ENCODE results near the gene HOXC4. TPM values are rescaled to one million over a fixed set of nuclear protein-coding genes. Genes with fewer than 3 reads are reported as not detected.
"Not testable (repeated sequence)": the region's sequence is repeated elsewhere in the genome, so short reads cannot be mapped to it uniquely, and the experiment has no call there.

Gene HOXC4
- total RNA-seq, 2 donors from 2014 or later: 0.20 TPM; not detected in 1

DNA sequence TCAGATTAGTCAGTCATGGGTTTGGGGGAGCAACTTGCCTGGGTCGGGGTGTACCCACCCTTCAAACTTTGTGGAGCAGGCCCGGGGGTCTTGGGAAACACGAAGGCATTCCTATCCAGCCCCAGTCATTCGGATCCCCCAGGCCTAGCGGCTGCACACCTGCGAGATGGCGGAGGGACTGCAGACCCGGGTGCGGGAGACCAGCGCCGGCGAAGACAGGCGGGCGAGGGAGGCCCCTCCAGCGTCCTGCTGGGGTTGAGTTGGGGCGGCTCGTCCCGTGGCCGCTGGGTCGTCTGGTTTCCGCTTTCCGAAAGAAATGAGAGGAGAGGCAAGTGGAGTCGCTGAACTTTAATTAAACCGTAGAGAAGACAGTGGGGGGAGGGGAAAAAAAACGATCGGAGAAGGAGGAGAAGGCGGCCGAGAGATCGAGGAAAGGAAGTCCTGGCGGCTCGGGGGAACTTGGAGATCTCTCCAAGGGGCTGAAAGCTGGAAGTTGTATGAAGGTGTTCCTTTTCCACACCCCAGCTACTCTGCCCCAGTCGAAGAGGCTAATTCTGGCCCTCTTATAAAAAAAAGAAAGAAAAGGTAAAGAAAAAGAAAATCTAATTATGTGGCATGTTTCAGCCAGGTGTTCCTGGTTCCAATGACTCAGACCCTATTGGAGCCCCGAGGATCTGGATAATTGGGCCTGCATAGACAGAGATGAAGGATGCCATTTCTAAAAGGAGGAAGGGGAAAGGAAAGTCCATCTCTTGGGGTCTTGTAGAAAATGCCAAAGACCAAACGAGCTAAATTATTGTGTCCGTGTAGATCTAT is 28.2 kb downstream of the HOXC4 start:
- not testable (repeated sequence) for H3K27ac ChIP-seq; H3K36me3 ChIP-seq; DNase-seq (ENCODE audit: low spot score); H3K27me3 ChIP-seq; H3K4me1 ChIP-seq; H3K9me3 ChIP-seq
- H3K4me3 ChIP-seq: peak overlapping the region in 1 of 2 donors; percentile 11

DNA sequence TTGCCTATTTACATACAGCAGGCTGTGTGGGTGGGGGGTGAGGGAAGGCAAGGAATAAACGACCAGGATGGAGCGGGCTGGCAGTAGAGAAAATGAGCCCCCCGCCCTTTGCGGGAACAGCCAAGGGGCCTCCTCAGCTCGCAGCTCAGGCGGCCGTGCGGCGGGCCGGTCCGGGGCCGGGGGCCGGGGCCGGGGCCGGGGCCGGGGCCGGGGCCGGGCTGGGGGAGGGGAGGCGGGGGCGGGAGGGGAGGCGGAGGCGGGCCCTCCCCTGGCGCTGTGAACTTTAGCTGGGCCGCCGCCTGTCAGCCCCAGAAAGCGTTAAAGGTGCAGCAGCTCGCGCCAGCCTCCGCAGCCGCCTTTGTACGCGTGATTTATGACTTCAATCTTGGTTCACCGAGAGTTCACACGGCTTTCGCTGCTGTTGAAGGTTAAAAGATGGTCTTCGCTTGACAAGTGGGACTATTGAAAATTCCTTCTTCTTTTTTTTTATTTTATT is 28.8 kb downstream of the HOXC4 start:
- TF ChIP-seq, protein P1, sequence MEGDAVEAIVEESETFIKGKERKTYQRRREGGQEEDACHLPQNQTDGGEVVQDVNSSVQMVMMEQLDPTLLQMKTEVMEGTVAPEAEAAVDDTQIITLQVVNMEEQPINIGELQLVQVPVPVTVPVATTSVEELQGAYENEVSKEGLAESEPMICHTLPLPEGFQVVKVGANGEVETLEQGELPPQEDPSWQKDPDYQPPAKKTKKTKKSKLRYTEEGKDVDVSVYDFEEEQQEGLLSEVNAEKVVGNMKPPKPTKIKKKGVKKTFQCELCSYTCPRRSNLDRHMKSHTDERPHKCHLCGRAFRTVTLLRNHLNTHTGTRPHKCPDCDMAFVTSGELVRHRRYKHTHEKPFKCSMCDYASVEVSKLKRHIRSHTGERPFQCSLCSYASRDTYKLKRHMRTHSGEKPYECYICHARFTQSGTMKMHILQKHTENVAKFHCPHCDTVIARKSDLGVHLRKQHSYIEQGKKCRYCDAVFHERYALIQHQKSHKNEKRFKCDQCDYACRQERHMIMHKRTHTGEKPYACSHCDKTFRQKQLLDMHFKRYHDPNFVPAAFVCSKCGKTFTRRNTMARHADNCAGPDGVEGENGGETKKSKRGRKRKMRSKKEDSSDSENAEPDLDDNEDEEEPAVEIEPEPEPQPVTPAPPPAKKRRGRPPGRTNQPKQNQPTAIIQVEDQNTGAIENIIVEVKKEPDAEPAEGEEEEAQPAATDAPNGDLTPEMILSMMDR (IDR thresholded peaks at IDR 0.05): no peak
- H3K27ac ChIP-seq: no peak overlapping the region
- DNase-seq (ENCODE audit: low spot score): no peak
- no peaks in the 10 kb centered on the region for H3K36me3 ChIP-seq
- no peaks in the 10 kb centered on the region for H3K27me3 ChIP-seq
- H3K9me3 ChIP-seq: no peaks in the 10 kb centered on the region
- peaks cover 0 to 4% of the 10 kb centered on the region in 2 donors for H3K4me1 ChIP-seq
- H3K4me3 ChIP-seq: peak overlapping the region in 1 of 2 donors; percentile 6

DNA sequence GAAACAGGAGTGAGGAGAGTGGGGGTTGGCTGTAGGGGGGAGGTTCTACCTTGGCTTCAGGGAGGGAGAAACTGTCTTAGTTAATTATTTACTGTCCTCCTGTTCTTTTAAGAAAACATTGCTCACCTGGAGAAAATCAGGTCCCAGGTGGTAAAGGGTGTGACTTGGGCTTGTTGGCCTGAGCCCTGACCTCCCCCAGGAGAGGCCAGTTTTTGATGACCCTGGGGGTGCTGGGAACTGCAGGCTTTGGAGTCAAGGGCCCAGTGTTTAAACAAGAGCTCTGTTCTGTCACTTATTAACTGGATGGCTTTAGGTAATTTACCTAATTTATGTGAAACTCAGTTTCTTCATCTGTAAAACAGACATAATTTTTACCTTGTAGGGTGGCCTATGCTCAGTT is 34.4 kb downstream of the HOXC4 start:
- not testable (repeated sequence) for H3K4me1 ChIP-seq; H3K4me3 ChIP-seq; H3K27me3 ChIP-seq; DNase-seq (ENCODE audit: low spot score); H3K36me3 ChIP-seq; H3K27ac ChIP-seq; H3K9me3 ChIP-seq

DNA sequence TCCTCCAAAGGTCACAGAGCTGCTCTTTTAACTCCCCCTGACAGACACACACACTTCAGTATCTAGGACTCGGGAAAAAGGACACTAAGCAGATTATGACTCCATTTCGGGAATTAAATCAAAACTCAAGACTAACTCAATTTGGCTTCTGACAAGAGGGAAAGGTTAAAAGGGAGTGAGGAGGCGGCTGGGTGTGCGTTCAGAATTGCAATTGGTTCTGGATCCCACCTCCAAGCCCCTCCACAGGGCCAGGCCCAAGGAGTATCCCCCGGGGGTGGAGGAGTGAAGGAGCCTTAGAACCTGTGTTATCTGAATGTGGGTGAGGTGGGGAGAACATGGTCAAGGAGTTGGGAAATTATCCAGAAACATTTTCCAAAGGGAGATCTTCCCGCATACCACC is 35.8 kb downstream of the HOXC4 start:
- H3K27ac ChIP-seq; DNase-seq (ENCODE audit: low spot score); H3K4me1 ChIP-seq: not testable (repeated sequence)

DNA sequence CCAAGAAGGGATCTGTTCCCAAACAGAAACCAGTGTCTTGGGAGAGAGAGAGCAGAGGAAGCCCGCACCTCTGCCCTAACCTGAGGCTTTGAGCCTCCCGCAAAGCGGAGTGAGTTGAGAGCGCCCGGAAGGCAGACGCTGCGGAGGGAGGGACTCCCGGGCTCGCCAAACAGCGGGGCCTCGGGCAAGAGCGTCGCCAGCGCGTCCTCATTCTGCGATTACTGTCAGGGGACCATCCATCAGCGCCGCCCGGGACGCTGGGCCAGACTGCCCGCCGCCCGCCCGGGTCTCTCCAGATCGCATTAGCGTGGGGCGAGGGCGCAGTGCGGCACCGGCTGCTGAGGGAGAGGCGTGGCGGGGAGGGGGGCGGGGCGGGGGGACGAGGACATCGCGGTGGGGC is 36.7 kb downstream of the HOXC4 start:
- not testable (repeated sequence) for H3K36me3 ChIP-seq; H3K4me1 ChIP-seq; H3K27me3 ChIP-seq; H3K9me3 ChIP-seq; DNase-seq (ENCODE audit: low spot score); H3K27ac ChIP-seq
- peak overlapping the region in 1 of 2 donors; percentile 28 for H3K4me3 ChIP-seq

More for the DNA sequence above, 35.8 kb downstream of the HOXC4 start:
- H3K36me3 ChIP-seq, H3K9me3 ChIP-seq, H3K4me3 ChIP-seq, H3K27me3 ChIP-seq: not testable (repeated sequence)

DNA sequence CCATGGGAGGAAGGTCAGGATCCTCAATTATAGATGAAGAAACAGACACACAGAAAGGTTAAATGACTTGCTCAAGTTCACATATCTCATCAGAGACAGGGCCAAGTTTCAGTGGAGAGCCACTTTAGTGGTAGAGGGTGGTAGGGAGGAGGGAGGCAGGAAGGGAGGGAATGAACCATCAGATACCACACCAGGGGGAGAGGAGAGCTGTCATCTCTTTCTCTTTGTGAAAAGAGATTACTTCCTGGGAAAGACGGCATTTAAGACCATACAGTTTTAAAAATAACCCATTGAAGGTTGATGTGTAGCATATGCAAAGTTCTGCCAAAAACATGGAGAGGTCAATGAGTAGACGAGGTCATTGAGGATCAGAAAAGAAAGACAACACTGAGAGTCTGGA is 39.3 kb downstream of the HOXC4 start:
- DNase-seq (ENCODE audit: low spot score); H3K27me3 ChIP-seq; H3K9me3 ChIP-seq; H3K4me3 ChIP-seq; H3K27ac ChIP-seq; H3K36me3 ChIP-seq; H3K4me1 ChIP-seq: not testable (repeated sequence)

DNA sequence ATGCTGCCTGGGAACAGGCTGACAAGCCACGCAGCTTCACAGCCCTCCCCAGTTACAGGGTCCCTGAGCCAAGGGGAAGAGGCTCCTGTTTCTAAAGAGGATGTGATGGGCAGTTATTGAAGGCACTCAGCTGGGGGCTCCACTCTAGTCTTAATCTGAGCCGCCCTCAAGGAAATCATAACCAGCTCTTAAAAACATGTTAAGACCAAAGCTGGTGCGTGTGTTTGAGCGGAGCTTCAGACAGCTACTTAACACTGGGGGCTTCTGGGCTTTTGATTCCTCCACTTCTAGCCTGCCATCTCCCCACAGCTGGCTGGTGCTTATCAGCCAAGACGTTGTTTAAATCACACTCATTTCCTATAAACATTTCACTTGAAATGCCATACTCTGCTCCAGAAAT is 42.3 kb downstream of the HOXC4 start:
- H3K9me3 ChIP-seq; H3K4me1 ChIP-seq; DNase-seq (ENCODE audit: low spot score); H3K27me3 ChIP-seq; H3K27ac ChIP-seq; H3K4me3 ChIP-seq; H3K36me3 ChIP-seq: not testable (repeated sequence)

DNA sequence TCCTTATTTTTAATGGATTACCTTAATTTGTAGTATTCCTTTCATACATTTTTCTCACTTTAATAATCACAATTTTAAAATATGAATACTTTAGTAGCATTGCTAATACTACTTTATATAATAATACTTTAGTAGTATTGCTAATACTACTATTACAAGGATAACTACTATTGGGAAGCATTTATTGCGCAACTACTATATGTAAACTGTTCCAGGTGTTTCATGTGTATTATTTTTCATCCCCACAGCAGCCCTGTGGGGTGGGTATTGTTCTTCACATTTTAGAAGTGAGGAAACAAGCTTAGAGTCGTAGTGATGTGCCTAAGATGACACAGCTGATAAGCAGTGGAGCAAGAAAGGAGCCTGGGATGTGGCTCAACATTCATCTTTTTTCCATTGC is 45.0 kb downstream of the HOXC4 start:
- H3K36me3 ChIP-seq; H3K4me3 ChIP-seq; H3K9me3 ChIP-seq; H3K27ac ChIP-seq; DNase-seq (ENCODE audit: low spot score); H3K27me3 ChIP-seq; H3K4me1 ChIP-seq: not testable (repeated sequence)

DNA sequence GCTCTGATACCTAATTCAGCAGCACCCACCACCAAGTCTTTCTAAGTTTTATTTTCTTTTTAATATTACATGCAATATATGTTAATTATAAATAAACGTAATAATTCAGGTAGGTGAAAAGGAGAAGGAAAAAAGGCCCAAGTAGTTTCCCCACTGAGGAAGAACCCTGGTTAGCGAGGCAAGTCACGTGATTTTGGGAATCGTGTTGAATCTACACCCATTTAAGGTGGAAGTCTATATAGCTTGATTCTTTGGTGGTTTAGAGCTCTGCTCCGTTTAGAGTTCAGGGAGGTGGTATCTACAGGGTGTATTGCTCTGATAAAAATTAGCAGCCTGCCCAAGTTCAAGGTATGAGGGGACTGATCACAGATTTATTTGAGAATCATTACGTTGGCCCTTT is 47.0 kb downstream of the HOXC4 start:
- not testable (repeated sequence) for DNase-seq (ENCODE audit: low spot score); H3K36me3 ChIP-seq; H3K4me1 ChIP-seq; H3K27me3 ChIP-seq; H3K9me3 ChIP-seq; H3K4me3 ChIP-seq; H3K27ac ChIP-seq

DNA sequence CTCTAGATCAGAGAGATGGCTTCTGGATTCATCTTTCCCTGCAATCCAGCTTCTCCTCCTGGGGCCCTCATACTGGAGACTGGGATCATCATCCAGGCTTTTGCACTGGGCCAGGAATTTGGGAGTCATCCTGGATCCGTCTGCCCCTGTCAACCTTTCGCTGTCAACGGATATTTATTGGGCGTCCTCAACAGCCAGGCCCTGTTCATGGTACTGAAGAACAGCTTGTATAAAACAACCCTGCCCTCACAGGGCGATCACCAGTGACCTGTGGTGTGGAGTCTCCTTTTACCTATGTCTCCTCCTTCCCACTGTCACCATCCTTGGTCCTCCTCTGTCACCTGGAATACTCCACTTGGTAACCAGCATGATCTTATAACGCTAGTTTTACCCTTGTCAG is 48.6 kb downstream of the HOXC4 start:
- not testable (repeated sequence) for H3K4me1 ChIP-seq; H3K36me3 ChIP-seq; H3K9me3 ChIP-seq; H3K4me3 ChIP-seq; H3K27me3 ChIP-seq; DNase-seq (ENCODE audit: low spot score); H3K27ac ChIP-seq

DNA sequence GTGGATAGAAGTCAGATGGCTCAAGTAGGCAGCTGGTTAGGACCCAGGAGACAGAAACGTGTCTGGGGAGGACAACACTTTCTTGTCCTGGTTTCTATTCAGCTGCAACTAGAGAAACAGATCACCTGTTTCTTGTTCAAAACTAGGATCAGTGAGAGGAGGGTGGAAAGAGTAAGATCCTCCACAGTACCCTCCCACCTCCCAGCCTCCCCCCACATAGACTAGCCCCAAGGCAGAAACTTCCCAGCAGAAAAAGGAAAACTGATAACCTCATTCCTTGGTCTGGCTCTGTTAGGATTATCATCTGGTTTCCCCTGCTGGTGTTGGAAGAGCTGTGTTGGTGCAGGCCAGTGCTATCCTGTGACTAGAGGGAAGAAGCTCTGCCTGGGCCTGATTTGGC is 50.2 kb downstream of the HOXC4 start:
- not testable (repeated sequence) for H3K36me3 ChIP-seq; H3K9me3 ChIP-seq; H3K4me1 ChIP-seq; H3K4me3 ChIP-seq; DNase-seq (ENCODE audit: low spot score); H3K27me3 ChIP-seq; H3K27ac ChIP-seq

MicroRNAs within 50 kb of the gene (microRNA counts, 767-probe panel; counts per million panel counts)
- microRNA hsa-miR-615-3p (0 to 31.0 counts per million in 2 donors), microRNA hsa-miR-615-5p (0 to 178 counts per million in 2 donors)

Small RNA genes within 50 kb of the gene (microRNA-seq; reads per million reads assigned to microRNA genes)
- gene MIR615 (ENCODE audit: borderline number of aligned reads in 2 of 2, borderline replicate concordance in 1 of 2): 1.4 to 16.3 reads per million in 2 donors

Other genes with a start within 250 kb of the HOXC4 start
- gene HOXC13, start 115.0 kb upstream of the HOXC4 start, total RNA-seq: not detected
- not detected for gene HOXC12, start 98.9 kb upstream of the HOXC4 start, total RNA-seq
- gene HOXC11, start 80.7 kb upstream of the HOXC4 start, total RNA-seq: not detected
- gene HOTAIR, start 78.9 kb upstream of the HOXC4 start, total RNA-seq: not detected
- gene HOXC10, start 68.7 kb upstream of the HOXC4 start, total RNA-seq: not detected
- not detected for gene HOXC9, start 53.7 kb upstream of the HOXC4 start, total RNA-seq
- not detected for gene HOXC8, start 44.9 kb upstream of the HOXC4 start, total RNA-seq
- not detected for gene HOXC6, start 25.4 kb upstream of the HOXC4 start, total RNA-seq
- under 1 TPM in 1 of 2 donors, not detected in 1; 0.33 TPM for gene HOXC5, start 20.8 kb upstream of the HOXC4 start, total RNA-seq
- 10 to 100 TPM; 14.5 to 29.4 TPM for gene SMUG1, start 135.2 kb downstream of the HOXC4 start, total RNA-seq
- 10 to 100 TPM; 33.0 to 33.9 TPM for gene CBX5, start 226.3 kb downstream of the HOXC4 start, total RNA-seq
- 100 to 1,000 TPM; 237 to 404 TPM for gene HNRNPA1, start 226.9 kb downstream of the HOXC4 start, total RNA-seq
- gene NFE2, start 247.2 kb downstream of the HOXC4 start, total RNA-seq: 1 to 10 TPM; 1.1 to 2.9 TPM

All from right atrium auricular region (tissue), 2 donors.